ENCODE data around the gene CAPZA2.

CAPZA2 gene

DNA sequence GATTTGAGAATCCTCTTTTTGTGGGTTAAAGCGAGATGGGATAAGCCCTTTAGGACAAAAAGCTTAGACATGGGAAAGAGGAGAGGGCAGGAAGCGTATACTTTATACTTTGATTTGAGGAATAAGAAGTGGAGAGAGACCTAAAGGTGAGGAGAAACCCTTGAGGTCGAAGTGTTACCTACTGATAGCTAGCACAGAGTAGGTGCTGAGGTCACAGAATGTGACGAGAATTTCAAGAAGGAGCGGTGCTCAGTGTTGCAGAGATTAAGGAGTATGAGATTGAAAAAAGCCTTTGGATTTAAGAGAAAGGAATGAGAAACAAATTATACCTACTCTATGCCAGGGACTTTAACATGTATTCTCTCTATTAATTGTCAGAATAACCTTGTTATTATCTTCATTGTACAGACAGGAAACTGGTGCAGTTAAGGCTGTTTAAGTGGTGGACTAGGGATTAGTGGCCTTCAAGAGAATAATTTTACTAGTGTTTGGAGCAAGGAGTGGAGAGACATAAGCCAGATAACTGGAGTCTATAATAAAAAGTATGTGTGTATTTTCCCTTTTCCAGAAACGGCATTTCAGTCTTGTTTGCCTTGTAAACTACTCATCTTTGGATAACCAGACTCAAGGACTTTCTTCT lies 8.8 kb downstream of the CAPZA2 start:
- Histone ChIP-seq H3K4me3 (ENCODE audit: severe bottlenecking) (no peak overlapping the region), H3K9me3 (ENCODE audit: severe bottlenecking) (no peaks in the 10 kb centered on the region), H3K36me3 (ENCODE audit: low read depth) (0 out of 2 replicates have a peak, but pooled peaks cover 10% of the 10 kb centered on the region), H3K4me1 (ENCODE audit: insufficient read depth, poor library complexity, severe bottlenecking) (peaks cover 23% of the 10 kb centered on the region), H3K27me3 (ENCODE audit: insufficient read depth, poor library complexity, severe bottlenecking) (no peaks in the 10 kb centered on the region), H3K27ac (ENCODE audit: poor library complexity, severe bottlenecking) (peak overlapping the region; percentile 47)
- no peak for DNase-seq (ENCODE audit: low spot score)
- 0 out of 3 replicates have a peak, but pooled peaks have one; percentile 14 for ATAC-seq (ENCODE audit: low read depth)
- TF ChIP-seq CTCF (IDR thresholded peaks at IDR 0.05; ENCODE audit: poor library complexity, severe bottlenecking) = no peak

- Histone ChIP-seq H3K4me3 (ENCODE audit: severe bottlenecking) (no peak overlapping the region), H3K9me3 (ENCODE audit: severe bottlenecking) (no peaks in the 10 kb centered on the region), H3K36me3 (ENCODE audit: low read depth) (peaks cover 15% of the 10 kb centered on the region), H3K4me1 (ENCODE audit: insufficient read depth, poor library complexity, severe bottlenecking) (peaks cover 23% of the 10 kb centered on the region), H3K27ac (ENCODE audit: poor library complexity, severe bottlenecking) (peak overlapping the region; percentile 47), H3K27me3 (ENCODE audit: insufficient read depth, poor library complexity, severe bottlenecking) (no peaks in the 10 kb centered on the region)
- ATAC-seq (ENCODE audit: low read depth) (no peak), DNase-seq (ENCODE audit: low spot score) (no peak)
- no peak for TF ChIP-seq CTCF (IDR thresholded peaks at IDR 0.05; ENCODE audit: poor library complexity, severe bottlenecking)
These were observed 9.6 kb downstream of the CAPZA2 start for GRCh38 chr7:116872026-116872425.

- no peaks in the 10 kb centered on the region for H3K9me3 ChIP-seq (ENCODE audit: severe bottlenecking)
- H3K36me3 ChIP-seq (ENCODE audit: low read depth) = peaks cover 18% of the 10 kb centered on the region
- ATAC-seq (ENCODE audit: low read depth) = no peak
- no peak overlapping the region for H3K4me3 ChIP-seq (ENCODE audit: severe bottlenecking)
- H3K4me1 ChIP-seq (ENCODE audit: insufficient read depth, poor library complexity, severe bottlenecking) = peaks cover 23% of the 10 kb centered on the region
- TF ChIP-seq CTCF (IDR thresholded peaks at IDR 0.05; ENCODE audit: poor library complexity, severe bottlenecking) = no peak
- H3K27me3 ChIP-seq (ENCODE audit: insufficient read depth, poor library complexity, severe bottlenecking) = no peaks in the 10 kb centered on the region
- no peak for DNase-seq (ENCODE audit: low spot score)
- no peak overlapping the region for H3K27ac ChIP-seq (ENCODE audit: poor library complexity, severe bottlenecking)
These were observed 11.2 kb downstream of the CAPZA2 start for GRCh38 chr7:116873619-116874018.

GRCh38 chr7:116876664-116877442 lies 14.5 kb downstream of the CAPZA2 start:
- no peak for TF ChIP-seq CTCF (IDR thresholded peaks at IDR 0.05; ENCODE audit: poor library complexity, severe bottlenecking)
- no peak for ATAC-seq (ENCODE audit: low read depth)
- no peak for DNase-seq (ENCODE audit: low spot score)
- Histone ChIP-seq H3K9me3 (ENCODE audit: severe bottlenecking) (no peaks in the 10 kb centered on the region), H3K4me1 (ENCODE audit: insufficient read depth, poor library complexity, severe bottlenecking) (peaks cover 13% of the 10 kb centered on the region), H3K27ac (ENCODE audit: poor library complexity, severe bottlenecking) (no peak overlapping the region), H3K4me3 (ENCODE audit: severe bottlenecking) (no peak overlapping the region), H3K27me3 (ENCODE audit: insufficient read depth, poor library complexity, severe bottlenecking) (no peaks in the 10 kb centered on the region), H3K36me3 (ENCODE audit: low read depth) (peaks cover 18% of the 10 kb centered on the region)

Data from RWPE2 (cell line).